ENCODE measurements around the gene CFAP161. TPM values are rescaled to one million over a fixed set of nuclear protein-coding genes. Genes with fewer than 3 reads are reported as not detected.

CFAP161 gene
- total and polyA plus RNA-seq, 2 experiments from 2014 or later: not detected

DNA sequence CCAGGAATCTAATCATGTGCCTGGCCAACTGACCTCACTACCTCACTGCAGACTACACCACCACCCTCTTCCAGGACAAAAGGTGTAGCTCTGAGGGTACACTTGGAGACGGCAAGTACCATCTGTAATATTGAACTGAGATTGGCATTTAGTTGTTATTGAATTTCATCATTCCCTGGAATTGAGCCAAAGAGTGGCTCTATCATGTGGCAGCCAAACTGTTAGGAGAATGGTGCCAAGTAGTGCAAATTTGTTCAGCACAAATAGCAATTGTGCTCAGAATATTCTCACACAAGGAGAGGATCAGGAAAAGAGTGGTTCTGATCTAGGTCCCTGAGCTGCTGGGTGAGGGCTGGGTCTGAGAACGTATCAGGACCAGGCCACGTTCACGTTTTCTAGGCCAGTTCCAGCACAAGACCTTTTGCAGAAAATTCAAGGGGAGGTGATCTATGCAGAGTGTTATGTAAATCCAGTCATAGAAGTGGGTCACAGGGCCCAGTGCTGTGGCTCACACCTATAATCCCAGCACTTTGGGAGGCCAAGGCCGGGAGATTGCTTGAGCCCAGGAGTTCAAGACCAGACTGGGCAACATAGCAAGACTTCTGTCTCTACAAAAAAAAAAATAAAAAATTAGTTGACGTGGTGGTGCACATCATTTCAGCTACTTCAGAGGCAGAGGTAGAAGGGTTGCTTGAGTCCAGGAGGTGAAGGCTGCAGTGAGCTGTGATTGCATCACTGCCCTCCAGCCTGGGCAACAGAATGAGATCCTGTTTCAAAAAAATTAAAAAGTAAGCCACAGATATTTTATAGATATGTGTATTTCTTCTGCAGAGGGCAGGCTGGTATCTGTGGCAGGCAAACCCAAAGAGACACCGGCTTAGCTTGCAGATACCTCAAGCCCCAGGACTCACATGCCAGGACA, 31.9 kb upstream of the CFAP161 start:
- Histone ChIP-seq H3K27me3 (replicated peaks; ENCODE audit: insufficient read depth) (no peaks in the 10 kb centered on the region), H3K4me3 (no peak overlapping the region), H3K36me3 (ENCODE audit: low read depth) (no peaks in the 10 kb centered on the region), H3K4me2 (ENCODE audit: unreplicated experiment) (no peak overlapping the region), H3K9me2 (ENCODE audit: insufficient read depth) (no peaks in the 10 kb centered on the region), H3F3A (ENCODE audit: insufficient read depth) (peaks cover 5% of the 10 kb centered on the region; the same call in 1 of the 2 replicates), H4K20me1 (ENCODE audit: insufficient read depth) (no peaks in the 10 kb centered on the region), H3K4me1 (ENCODE audit: insufficient read depth) (no peaks in the 10 kb centered on the region; the same call in 1 of the 2 replicates), H3K79me2 (ENCODE audit: insufficient read depth) (no peaks in the 10 kb centered on the region), H3K9ac (no peak overlapping the region), H3K9me3 (ENCODE audit: low read depth) (no peaks in the 10 kb centered on the region), H2AFZ (no peak overlapping the region), H3K27ac (no peak overlapping the region)
- no peak for DNase-seq
- in situ Hi-C loops (cut with MboI): no loop called here
- TF ChIP-seq EZH2phosphoT487 (IDR thresholded peaks at IDR 0.05; ENCODE audit: insufficient read depth, low read depth) (no peak), EZH2 (IDR thresholded peaks at IDR 0.05; ENCODE audit: insufficient read depth, poor library complexity, severe bottlenecking) (no peak)
- 67 to 75% methylated on average over 7 of the region's 7 CpGs for WGBS, 2 experiments (ENCODE audit: low coverage in 1 of 2, low lambda C conversion rate in 2 of 2, missing lambda C conversion rate in 2 of 2)

DNA sequence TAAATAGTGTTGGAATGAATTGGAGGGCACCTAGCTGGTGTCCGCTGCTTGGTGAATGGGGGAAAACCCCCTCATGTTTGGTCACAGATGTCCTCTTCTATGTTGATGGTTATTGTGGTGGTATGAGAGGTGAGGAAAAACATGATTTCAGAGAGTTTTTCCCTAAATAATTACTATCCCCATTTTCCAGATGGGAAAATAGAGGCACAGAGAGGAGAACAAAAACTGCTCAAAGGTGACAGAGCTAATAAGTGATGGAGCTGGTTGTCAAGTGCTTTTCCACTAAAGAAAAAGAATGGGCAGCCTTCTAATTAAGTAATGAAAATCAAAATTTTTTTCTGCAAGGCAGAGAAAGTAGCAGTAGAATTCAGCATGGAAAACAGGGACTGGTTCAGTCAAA, 30.2 kb upstream of the CFAP161 start:
- no peak overlapping the region for H3K4me2 ChIP-seq (ENCODE audit: unreplicated experiment)
- 97 to 100% methylated on average over 1 of the region's 1 CpG for WGBS, 2 experiments (ENCODE audit: low coverage in 1 of 2, low lambda C conversion rate in 2 of 2, missing lambda C conversion rate in 2 of 2)
- no peaks in the 10 kb centered on the region for H3K9me3 ChIP-seq (ENCODE audit: low read depth)
- no peaks in the 10 kb centered on the region for H3K9me2 ChIP-seq (ENCODE audit: insufficient read depth)
- in situ Hi-C loops (cut with MboI): no loop called here
- H3K27me3 ChIP-seq (replicated peaks; ENCODE audit: insufficient read depth): no peaks in the 10 kb centered on the region
- H3K4me1 ChIP-seq (ENCODE audit: insufficient read depth): no peaks in the 10 kb centered on the region; the same call in 1 of the 2 replicates
- no peaks in the 10 kb centered on the region for H3K79me2 ChIP-seq (ENCODE audit: insufficient read depth)
- peaks cover 5% of the 10 kb centered on the region; the same call in 1 of the 2 replicates for H3F3A ChIP-seq (ENCODE audit: insufficient read depth)
- DNase-seq: no peak
- TF ChIP-seq EZH2 (IDR thresholded peaks at IDR 0.05; ENCODE audit: insufficient read depth, poor library complexity, severe bottlenecking): no peak
- TF ChIP-seq EZH2phosphoT487 (IDR thresholded peaks at IDR 0.05; ENCODE audit: insufficient read depth, low read depth): no peak
- H3K9ac ChIP-seq: no peak overlapping the region
- H4K20me1 ChIP-seq (ENCODE audit: insufficient read depth): no peaks in the 10 kb centered on the region
- H3K4me3 ChIP-seq: no peak overlapping the region
- no peak overlapping the region for H3K27ac ChIP-seq
- no peaks in the 10 kb centered on the region for H3K36me3 ChIP-seq (ENCODE audit: low read depth)
- no peak overlapping the region for H2AFZ ChIP-seq

GRCh38 chr15:81105545-81105944, 28.5 kb upstream of the CFAP161 start:
- Histone ChIP-seq H3K4me2 (ENCODE audit: unreplicated experiment) (no peak overlapping the region), H3K4me3 (no peak overlapping the region), H3F3A (ENCODE audit: insufficient read depth) (peaks cover 5% of the 10 kb centered on the region; the same call in 1 of the 2 replicates), H3K27ac (no peak overlapping the region), H3K9me3 (ENCODE audit: low read depth) (no peaks in the 10 kb centered on the region), H3K36me3 (ENCODE audit: low read depth) (no peaks in the 10 kb centered on the region), H3K9me2 (ENCODE audit: insufficient read depth) (no peaks in the 10 kb centered on the region), H3K27me3 (replicated peaks; ENCODE audit: insufficient read depth) (no peaks in the 10 kb centered on the region), H3K9ac (no peak overlapping the region), H3K4me1 (ENCODE audit: insufficient read depth) (no peaks in the 10 kb centered on the region; the same call in 1 of the 2 replicates), H4K20me1 (ENCODE audit: insufficient read depth) (no peaks in the 10 kb centered on the region), H3K79me2 (ENCODE audit: insufficient read depth) (no peaks in the 10 kb centered on the region), H2AFZ (no peak overlapping the region)
- in situ Hi-C loops (cut with MboI): loop anchor here (5.0 kb wide), 1 partner anchor 162 kb away; no protein-coding TSS in a partner anchor
- TF ChIP-seq EZH2 (IDR thresholded peaks at IDR 0.05; ENCODE audit: insufficient read depth, poor library complexity, severe bottlenecking) (no peak), EZH2phosphoT487 (IDR thresholded peaks at IDR 0.05; ENCODE audit: insufficient read depth, low read depth) (no peak)
- WGBS, 2 experiments (ENCODE audit: low coverage in 1 of 2, low lambda C conversion rate in 2 of 2, missing lambda C conversion rate in 2 of 2): 37 to 57% methylated on average over 4 of the region's 4 CpGs
- DNase-seq: peak; percentile 19

DNA sequence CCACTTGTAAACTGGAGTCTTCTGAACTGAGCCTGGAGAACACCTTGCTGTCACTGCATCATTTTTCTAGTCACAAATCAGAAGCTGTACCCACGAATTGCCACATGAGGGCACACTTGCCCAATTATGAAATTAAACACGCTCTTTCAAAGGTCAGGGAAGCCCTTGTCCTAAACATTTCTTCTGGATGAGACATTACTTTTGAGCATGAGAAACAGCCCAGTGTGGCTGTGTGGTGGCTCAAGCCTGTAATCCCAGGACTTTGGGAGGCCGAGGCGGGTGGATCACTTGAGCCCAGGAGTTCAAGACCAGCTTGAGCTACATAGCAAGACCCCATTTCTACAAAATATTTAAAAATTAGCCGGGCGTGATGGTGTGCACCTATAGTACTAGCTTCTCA, 27.5 kb upstream of the CFAP161 start:
- WGBS, 2 experiments (ENCODE audit: low coverage in 1 of 2, low lambda C conversion rate in 2 of 2, missing lambda C conversion rate in 2 of 2): 28 to 32% methylated on average over 6 of the region's 6 CpGs
- TF ChIP-seq EZH2 (IDR thresholded peaks at IDR 0.05; ENCODE audit: insufficient read depth, poor library complexity, severe bottlenecking) (no peak), EZH2phosphoT487 (IDR thresholded peaks at IDR 0.05; ENCODE audit: insufficient read depth, low read depth) (no peak)
- no peaks in the 10 kb centered on the region for H3K9me2 ChIP-seq (ENCODE audit: insufficient read depth)
- H3K36me3 ChIP-seq (ENCODE audit: low read depth): no peaks in the 10 kb centered on the region
- H2AFZ ChIP-seq: no peak overlapping the region
- peaks cover 5% of the 10 kb centered on the region; the same call in 1 of the 2 replicates for H3F3A ChIP-seq (ENCODE audit: insufficient read depth)
- H3K9me3 ChIP-seq (ENCODE audit: low read depth): no peaks in the 10 kb centered on the region
- H3K4me3 ChIP-seq: no peak overlapping the region
- peak; percentile 90 for DNase-seq
- no peaks in the 10 kb centered on the region for H3K79me2 ChIP-seq (ENCODE audit: insufficient read depth)
- H3K4me1 ChIP-seq (ENCODE audit: insufficient read depth): peaks cover under 1% of the 10 kb centered on the region
- in situ Hi-C loops (cut with MboI): loop anchor here (5.0 kb wide), 1 partner anchor 161 kb away; no protein-coding TSS in a partner anchor
- H4K20me1 ChIP-seq (ENCODE audit: insufficient read depth): no peaks in the 10 kb centered on the region
- H3K27me3 ChIP-seq (replicated peaks; ENCODE audit: insufficient read depth): no peaks in the 10 kb centered on the region
- no peak overlapping the region for H3K9ac ChIP-seq
- H3K4me2 ChIP-seq (ENCODE audit: unreplicated experiment): no peak overlapping the region
- H3K27ac ChIP-seq: no peak overlapping the region

All from GM23248 (cell line).